GM21526 (cell line): ENCODE measurements around the gene SMG7.
A peak's percentile ranks its signal among the peaks of the same experiment; 100 is the strongest.
"Not testable (repeated sequence)": the region's sequence is repeated elsewhere in the genome, so short reads cannot be mapped to it uniquely, and the experiment has no call there.

ENCODE experiments used
- ATAC-seq: cut with Tn5 transposase; IDR thresholded peaks from one replicate; pipeline ENCODE4 v1.9.1; 2021; ENCODE audit warnings: moderate library complexity; ENCODE audit not compliant: unreplicated experiment, low FRiP score

SMG7 gene, protein sequence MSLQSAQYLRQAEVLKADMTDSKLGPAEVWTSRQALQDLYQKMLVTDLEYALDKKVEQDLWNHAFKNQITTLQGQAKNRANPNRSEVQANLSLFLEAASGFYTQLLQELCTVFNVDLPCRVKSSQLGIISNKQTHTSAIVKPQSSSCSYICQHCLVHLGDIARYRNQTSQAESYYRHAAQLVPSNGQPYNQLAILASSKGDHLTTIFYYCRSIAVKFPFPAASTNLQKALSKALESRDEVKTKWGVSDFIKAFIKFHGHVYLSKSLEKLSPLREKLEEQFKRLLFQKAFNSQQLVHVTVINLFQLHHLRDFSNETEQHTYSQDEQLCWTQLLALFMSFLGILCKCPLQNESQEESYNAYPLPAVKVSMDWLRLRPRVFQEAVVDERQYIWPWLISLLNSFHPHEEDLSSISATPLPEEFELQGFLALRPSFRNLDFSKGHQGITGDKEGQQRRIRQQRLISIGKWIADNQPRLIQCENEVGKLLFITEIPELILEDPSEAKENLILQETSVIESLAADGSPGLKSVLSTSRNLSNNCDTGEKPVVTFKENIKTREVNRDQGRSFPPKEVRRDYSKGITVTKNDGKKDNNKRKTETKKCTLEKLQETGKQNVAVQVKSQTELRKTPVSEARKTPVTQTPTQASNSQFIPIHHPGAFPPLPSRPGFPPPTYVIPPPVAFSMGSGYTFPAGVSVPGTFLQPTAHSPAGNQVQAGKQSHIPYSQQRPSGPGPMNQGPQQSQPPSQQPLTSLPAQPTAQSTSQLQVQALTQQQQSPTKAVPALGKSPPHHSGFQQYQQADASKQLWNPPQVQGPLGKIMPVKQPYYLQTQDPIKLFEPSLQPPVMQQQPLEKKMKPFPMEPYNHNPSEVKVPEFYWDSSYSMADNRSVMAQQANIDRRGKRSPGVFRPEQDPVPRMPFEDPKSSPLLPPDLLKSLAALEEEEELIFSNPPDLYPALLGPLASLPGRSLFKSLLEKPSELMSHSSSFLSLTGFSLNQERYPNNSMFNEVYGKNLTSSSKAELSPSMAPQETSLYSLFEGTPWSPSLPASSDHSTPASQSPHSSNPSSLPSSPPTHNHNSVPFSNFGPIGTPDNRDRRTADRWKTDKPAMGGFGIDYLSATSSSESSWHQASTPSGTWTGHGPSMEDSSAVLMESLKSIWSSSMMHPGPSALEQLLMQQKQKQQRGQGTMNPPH

DNA sequence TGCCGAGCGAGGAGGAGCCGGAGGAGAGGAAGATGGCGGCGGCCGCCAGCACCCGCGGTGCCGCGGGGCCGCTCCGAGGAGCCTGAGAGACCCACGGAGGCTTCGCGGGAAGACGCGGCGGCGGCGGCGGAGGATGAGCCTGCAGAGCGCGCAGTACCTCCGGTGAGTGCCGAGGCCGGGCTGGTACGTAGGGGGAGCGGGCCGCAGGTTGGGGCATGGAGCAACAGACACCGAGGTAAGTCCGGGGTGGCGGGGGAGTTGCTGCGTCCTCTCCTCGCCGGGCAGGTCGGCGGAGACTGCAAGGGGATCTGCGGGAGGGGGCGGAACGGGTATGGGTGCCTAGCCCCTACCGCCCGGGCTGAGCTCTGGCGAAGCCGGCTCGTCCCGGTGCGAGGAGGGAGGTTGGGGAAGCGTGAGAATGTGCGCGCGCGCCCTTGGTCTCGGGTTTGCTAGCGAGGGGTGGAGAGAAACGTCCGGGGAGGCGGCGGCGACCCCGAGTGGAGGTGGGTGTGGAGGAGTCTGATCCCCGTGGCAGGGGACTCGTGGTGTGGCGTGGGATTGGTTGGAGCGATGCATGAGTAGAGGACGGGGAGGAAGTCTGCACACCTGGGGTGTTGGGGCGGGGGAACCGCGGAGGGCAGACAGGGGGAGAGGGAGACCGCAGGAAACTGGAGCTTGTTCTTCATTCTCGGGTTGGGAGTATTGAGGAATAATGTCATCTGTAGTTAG lies at the start of gene SMG7:
SMG7 (plus strand) TSS at position 12 of the 729 bp plus-strand sequence; CDS start at position 134, 122 bp downstream.
- peak; percentile 11 for ATAC-seq

DNA sequence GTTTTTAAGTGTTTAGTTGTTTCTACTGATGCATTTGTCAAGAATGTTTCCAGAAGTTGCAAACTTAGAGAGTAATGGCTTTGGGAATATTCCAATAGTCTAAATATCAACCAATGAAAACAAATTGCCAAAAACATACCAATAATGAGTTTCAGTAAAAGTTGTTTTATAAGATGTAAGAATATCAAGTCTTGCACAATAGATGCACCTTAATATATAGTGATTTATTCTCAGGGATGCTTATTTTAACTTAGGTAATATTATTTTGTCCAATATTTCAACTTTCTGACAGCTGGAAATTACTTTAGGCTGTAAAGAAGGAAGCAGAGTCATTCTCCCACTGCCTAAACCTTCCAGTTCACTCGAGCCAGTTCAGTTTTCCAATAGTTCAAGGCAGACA lies 48.8 kb upstream of the SMG7 start:
- no peak for ATAC-seq

DNA sequence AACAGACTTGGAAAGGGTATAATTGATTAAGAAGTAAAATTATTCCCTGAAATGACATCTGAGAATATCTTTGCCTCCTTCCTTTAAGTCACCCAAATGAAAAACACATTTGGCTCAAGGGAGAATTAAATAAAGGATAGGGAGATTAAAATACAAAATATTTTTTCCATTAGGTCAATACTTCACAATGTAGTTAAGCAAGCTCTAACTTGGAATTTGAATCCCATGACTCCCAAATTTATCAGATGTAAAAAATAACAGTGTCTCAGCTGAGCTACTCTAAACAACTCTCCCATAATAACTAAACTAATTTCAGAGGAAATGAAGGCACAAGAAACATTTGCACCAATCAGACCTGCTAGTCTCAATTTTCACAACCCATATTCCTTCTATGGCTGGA lies 47.6 kb upstream of the SMG7 start:
- no peak for ATAC-seq

DNA sequence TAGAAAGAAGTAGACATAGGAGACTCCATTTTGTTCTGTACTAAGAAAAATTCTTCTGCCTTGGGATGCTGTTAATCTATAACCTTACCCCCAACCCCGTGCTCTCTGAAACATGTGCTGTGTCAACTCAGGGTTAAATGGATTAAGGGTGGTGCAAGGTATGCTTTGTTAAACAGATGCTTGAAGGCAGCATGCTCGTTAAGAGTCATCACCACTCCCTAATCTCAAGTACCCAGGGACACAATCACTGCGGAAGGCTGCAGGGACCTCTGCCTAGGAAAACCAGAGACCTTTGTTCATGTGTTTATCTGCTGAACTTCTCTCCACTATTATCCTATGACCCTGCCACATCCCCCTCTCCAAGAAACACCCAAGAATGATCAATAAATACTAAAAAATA lies 44.7 kb upstream of the SMG7 start:
- not testable (repeated sequence) for ATAC-seq

DNA sequence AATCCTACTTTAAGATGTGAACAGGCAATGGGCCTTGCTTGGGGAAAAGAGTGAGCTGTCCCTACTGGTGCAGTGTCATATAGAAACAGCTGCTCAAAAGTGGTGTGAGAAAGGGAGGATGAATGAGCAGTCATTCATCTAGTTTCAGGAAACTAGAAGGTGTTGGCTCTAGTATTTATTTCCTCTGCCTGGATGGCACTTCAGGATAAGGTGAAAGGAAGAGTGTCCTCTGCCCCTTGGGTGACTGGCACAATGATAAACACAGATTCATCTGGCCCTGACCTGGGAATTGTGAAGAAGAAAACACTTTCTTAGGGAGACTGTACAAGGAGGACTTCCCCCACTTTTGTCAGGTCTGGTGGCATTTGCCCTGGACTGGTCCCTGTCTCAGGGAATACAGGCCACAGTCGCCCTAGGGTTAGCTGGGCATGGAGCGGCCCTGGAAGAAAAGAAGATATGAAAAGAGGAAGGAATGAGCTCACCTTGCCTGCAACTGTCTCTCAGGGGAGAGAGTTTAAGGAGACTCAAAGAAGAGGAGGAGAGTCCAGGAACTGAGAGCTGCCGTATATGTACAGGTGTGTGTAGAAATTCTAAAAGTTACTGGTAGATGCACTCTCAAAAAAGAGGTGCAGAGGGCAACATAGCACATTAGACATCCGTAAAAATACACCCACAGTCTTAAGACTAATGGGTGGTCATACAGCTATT lies 40.3 kb upstream of the SMG7 start:
- no peak for ATAC-seq

DNA sequence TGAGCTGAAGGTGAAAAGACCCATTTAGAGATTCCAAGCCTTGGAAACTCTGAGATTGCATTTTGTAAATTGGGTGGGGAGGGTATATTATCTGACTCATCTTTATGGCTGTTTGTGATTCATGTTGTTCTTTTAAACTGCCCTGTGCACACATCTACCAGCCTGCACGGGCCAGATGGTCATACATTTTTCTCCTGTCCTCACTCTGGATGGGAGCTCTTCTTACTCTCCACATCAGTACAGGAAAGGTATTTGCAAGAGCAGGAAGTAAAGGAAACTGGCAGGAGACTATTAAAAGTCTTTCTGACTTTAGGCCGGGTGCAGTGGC lies 39.8 kb upstream of the SMG7 start:
- no peak for ATAC-seq

DNA sequence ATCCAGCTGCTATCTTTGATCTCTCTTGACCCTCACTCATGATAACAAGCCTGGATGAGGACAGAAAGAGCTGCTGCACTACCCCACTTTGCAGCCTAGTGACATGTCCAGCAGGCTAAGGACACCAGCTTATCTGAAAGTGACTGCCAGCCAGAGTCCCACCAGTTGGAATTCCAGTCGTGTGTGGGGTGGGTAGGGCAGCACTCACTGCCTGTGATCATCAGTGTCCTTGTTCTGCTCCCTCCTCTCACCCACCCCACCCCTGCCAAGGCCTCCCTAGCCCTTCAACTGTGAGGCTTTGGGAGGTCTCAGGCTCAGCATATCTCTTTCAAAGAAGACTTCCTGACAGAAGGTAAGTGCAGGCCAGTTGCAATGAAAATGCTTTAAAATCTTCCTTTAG lies 38.6 kb upstream of the SMG7 start:
- no peak for ATAC-seq

DNA sequence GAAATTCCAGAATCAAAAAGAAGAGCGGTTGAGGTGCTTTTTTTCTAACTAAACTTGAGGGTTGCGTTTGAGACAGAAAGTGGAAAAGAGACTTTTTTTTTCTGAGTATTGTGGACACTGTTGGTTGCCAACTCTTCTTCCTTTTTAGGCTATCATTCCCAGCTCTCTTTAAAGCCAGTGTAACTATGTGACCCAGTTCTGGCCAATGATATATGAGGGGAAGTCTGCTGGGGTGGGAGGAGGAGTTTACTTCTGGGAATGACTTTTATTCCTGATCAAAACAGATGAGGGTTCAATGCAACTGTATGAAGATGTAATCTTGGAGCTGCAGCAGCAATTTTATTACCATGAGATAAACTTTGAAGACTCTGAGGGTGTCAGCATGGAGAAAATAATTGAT lies 36.8 kb upstream of the SMG7 start:
- ATAC-seq, result no peak

DNA sequence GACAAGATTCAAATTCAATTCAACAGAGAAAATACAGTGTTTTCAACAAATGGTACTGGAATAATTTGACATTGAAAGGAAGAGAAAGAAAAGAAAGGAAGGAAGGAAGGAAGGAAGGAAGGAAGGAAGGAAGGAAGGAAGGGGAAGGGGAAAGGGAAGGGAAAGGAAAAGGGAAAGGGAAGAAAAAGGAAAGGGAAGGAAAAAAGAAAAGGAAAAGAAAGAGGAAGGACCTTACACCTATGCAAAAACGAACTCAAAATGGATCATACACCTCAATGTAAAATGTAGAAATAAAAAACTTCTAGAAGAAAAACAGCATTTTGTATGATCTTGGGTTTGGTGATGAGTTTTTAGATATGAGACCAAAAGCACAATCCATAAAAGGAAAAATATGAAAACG lies 34.2 kb upstream of the SMG7 start:
- ATAC-seq, result no peak

DNA sequence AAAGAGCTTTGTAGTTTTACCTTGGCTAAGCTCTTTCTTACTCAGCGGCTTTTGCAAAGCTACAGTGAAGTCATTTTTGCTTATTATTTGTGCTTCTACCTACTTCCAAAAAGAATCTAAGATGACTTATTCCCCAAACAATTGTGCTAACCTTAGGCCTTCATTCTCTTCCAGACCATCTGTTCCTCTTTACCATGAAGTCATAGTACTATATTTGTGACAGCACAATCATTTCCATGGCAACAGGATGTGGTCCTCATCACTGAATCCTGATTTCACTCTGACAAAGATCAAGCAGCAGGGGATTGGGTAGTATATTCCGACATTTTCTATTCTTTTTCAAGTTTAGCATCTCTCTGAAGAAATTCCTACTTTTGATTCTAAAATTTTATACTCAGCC lies 29.3 kb upstream of the SMG7 start:
- no peak for ATAC-seq

DNA sequence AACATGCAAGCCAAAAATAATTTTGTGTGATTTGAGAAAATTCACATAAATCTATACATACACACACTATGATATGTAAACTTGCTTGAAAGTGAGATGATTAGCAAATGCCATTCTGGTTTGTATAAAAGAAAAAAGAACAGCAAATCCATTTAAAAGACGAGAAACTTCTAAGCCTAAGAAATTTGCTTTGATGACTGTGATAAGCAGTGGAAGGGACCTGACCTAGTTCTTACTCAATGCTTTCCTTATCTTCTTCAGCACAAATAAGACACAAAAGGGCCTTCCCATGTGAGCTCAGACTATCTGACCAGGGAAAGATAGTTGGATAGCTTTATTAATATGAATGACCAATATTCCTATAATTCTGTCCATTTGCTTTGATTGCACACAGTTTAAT lies 28.8 kb upstream of the SMG7 start:
- ATAC-seq, result no peak

DNA sequence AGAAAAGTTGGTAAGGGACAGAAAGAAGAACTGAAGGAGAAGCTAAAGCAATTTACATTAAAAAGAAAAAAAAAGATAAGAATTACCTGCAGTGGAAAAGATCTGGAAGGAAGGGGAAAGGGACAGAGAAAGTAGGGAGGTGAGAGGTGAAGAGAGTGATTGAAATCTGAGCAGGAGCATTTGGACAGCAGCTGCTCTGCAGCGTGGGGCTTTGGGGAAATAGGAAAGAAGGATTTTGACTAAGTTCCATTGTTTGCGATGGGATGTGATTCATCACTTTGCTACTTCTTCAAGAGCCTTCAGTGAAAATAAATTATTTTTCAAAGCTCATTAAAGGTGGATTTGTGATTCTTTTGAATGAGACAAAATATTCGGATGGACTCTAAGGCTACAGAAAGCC lies 28.1 kb upstream of the SMG7 start:
- no peak for ATAC-seq

DNA sequence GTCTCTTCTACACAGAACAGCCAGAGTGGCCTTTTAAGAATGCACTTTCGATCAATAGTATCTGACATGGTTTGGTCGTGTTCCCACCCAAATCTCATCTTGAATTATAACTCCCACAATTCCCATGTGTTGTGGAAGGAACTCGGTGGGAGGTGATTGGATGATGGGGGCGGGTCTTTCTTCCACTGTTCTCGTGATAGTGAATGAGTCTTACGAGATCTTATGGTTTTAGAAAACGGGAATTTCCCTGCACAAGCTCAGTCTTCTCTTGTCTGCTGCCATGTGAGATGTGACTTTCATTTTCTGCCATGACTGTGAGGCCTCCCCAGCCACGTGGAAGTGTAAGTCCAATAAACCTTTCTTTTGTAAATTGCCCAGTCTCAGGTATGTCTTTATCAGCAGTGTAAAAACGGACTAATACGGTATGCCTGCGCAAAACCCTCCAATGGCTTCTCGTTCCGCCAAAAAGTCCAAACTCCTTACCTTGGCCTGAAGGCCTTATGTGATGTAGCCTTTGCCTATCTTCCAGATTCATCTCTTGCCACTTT lies 23.0 kb upstream of the SMG7 start:
- ATAC-seq, result no peak

DNA sequence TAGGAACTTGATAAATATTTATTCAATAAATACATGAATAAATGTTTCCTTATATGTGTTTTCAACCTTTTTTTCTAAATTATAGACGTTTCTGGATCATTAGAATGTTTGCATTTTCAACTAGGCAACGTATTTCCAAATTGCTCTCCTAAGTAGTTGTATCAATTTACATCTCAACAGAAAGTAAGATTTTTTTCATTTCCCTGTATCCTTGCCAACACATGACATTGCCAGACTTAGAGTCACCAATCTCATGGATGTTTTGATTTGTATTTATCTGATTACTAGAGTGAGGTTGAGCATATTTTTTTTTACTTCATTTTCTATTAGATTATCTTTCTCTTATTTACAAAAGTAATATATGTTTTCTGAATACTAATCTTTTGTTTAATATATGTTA lies 22.2 kb upstream of the SMG7 start:
- no peak for ATAC-seq

DNA sequence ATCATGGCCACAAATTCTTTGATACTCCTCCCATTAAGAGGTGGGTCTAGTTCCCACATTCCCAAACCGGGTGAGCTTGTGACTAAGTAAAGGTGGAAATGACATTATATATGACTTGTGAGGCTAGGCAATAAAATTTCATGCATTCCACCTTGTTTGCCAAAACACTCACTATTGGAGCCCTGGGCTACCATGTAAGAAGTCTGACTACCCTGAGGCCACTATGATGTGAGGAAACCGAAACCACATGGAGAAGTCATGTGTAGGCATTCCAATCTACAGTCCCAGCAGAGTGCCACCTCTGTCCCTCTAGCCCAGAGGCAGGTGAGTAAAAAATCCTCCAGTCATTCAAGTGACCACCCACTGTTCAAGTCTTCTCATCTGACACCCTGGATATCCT lies 17.9 kb upstream of the SMG7 start:
- ATAC-seq, result no peak

DNA sequence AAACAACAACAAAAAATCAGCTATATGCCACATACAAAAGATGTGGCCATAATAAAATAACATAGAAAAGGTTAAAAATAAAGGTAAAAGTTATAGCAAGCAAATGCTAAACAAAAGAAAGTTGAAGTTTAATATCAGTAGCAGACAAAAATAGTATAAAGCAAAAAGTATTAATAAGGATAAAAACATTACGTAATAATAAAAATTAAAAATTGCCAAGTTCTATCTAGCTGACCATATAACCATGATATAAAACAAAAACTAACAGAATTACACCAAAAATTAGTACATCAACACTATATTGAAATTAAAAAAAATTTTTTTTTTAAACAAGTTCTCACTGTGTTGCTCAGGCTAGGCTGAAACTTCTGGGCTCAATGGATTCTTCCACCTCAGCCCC lies 15.5 kb upstream of the SMG7 start:
- no peak for ATAC-seq

DNA sequence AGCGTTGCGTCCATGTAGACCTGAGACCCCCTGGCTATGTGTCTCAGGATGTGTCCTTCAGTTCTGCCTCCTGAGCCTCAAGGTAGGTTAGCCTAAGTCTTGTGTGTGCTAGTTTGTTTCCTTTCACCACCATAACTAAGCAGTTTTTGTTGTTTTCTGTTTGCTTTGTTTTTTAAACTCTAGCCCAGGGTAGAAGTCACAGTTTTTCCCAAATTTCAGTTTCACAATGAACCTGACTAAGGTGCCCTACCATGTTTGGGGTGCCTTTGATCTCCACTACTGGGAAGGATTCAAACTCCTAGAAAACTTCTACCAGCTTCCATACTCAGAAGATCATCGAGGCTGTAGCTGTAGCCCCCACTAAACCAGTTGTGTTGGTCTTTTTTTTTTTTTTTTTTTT lies 14.8 kb upstream of the SMG7 start:
- ATAC-seq, result no peak

DNA sequence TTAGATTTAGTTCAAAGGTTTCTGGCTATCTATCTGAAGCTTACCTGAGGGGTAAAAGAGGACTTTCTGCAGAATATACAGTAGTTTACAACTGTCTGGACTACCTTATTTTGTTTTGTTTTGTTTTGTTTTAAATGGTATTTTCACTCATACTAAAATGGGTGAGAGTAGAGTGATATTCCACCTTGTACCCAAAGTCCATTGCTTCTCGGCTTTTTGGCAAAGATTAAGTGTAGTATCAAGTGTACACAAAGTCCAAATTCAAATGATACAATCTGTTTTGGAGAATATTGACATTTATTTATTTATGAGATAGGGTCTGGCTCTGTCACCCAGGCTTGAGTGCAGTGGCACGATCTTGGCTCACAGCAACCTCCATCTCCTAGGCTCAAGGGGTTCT lies 11.7 kb upstream of the SMG7 start:
- ATAC-seq, result no peak

DNA sequence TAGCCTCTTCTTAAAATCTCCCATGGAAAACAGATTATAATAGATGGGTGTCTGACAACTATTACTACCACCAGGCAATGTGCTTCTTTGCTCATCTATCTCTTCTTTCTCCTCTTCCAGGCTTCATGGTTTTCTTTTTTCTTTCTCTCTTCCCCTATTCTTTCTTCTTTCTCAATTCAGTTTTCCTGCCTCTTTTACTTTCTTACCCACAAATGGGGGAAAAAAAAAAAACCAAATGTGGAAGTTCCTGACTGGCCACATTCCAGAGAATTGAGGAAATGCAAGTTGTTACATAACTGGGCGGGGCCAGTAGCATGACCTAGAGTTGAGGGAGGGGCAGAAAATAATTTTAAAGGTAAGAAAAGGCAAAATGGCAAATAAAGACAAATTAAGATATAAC lies 10.9 kb upstream of the SMG7 start:
- ATAC-seq, result no peak

DNA sequence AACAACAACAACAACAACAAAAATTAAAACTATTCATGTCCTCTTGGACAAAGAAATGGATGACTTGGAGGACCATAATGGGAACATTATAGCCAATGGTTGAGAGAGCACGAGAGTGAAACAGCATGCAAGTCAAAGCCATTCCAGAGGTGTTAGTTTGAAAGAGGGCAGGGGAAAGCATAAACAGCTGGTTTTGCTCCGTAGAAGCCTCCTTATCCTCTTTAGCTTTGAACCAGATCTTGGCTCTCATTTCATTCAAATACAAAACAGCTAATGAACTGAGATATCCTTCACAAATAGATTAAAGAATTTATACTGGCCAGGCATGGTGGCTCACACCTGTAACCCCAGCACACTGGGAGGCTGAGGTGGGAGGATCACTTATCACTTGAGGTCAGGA lies 8.7 kb upstream of the SMG7 start:
- ATAC-seq, result no peak
